Activated naive CD4-positive, alpha-beta T cell treated with anti-CD3 and anti-CD28 coated beads, Interleukin-2, amount 10 ng/mL, durations not matched to agents 7 days and 5 days (primary cell): ENCODE results near the gene ITPK1.

Experiments used
- CTCF ChIA-PET: fragments of 350-600 bp; sonication (Branson Sonifier 250); formaldehyde crosslinking; loops from one replicate; lab custom pipeline; 2021; ENCODE audit warnings: antibody characterized with exemption; lab: Charles Lee
- DNase-seq: peaks from one replicate; pipeline ENCODE4 v3.0.0-alpha.2; 2020
- H3K27ac Mint-ChIP-seq: one replicate; pipeline ENCODE4 v1.8.0; 2021; ENCODE audit warnings: mild to moderate bottlenecking, moderate library complexity, mixed read lengths
- H3K27me3 Mint-ChIP-seq: one replicate; pipeline ENCODE4 v1.8.0; 2021; ENCODE audit warnings: mild to moderate bottlenecking, mixed read lengths
- H3K36me3 Mint-ChIP-seq: one replicate; pipeline ENCODE4 v1.8.0; 2021; ENCODE audit warnings: mixed read lengths
- H3K4me1 Mint-ChIP-seq: one replicate; pipeline ENCODE4 v1.8.0; 2021; ENCODE audit warnings: mixed read lengths
- H3K4me3 Mint-ChIP-seq: one replicate; pipeline ENCODE4 v1.8.0; 2021; ENCODE audit warnings: mild to moderate bottlenecking, moderate library complexity, mixed read lengths
- H3K9me3 Mint-ChIP-seq: one replicate; pipeline ENCODE4 v1.8.0; 2021; ENCODE audit warnings: mixed read lengths

The ITPK1 gene

GRCh38 chr14:93039649-93040315 lies 75.9 kb downstream of the ITPK1 start:
- no peak for DNase-seq
- Mint-ChIP-seq H3K36me3 (peaks cover 3% of the 10 kb centered on the region), H3K9me3 (no peaks in the 10 kb centered on the region), H3K27me3 (no peaks in the 10 kb centered on the region), H3K4me1 (peaks cover 38% of the 10 kb centered on the region), H3K4me3 (no peak overlapping the region), H3K27ac (no peak overlapping the region)
- CTCF ChIA-PET: no interaction called here

- CTCF ChIA-PET: interaction anchor here (0.9 kb wide), 1 partner anchor 76 kb away, joined by 3 read pairs; no protein-coding TSS in a partner anchor
- Mint-ChIP-seq H3K27ac (no peak overlapping the region), H3K27me3 (no peaks in the 10 kb centered on the region), H3K4me1 (peaks cover 39% of the 10 kb centered on the region), H3K9me3 (no peaks in the 10 kb centered on the region), H3K36me3 (no peaks in the 10 kb centered on the region), H3K4me3 (no peak overlapping the region)
- no peak for DNase-seq
Measured at GRCh38 chr14:93037351-93037750, 78.4 kb downstream of the ITPK1 start.

GRCh38 chr14:93036652-93037345 lies 78.9 kb downstream of the ITPK1 start:
- CTCF ChIA-PET: no interaction called here
- no peak for DNase-seq
- no peak overlapping the region for H3K27ac Mint-ChIP-seq

GRCh38 chr14:93035917-93036651 lies 79.6 kb downstream of the ITPK1 start:
- Mint-ChIP-seq H3K4me1 (peaks cover 35% of the 10 kb centered on the region), H3K27me3 (no peaks in the 10 kb centered on the region), H3K4me3 (no peak overlapping the region), H3K9me3 (no peaks in the 10 kb centered on the region), H3K27ac (no peak overlapping the region), H3K36me3 (no peaks in the 10 kb centered on the region)
- CTCF ChIA-PET: no interaction called here
- no peak for DNase-seq

More at GRCh38 chr14:93036652-93037345, 78.9 kb downstream of the ITPK1 start:
- H3K4me1 Mint-ChIP-seq: peaks cover 37% of the 10 kb centered on the region
- no peaks in the 10 kb centered on the region for H3K27me3 Mint-ChIP-seq
- H3K9me3 Mint-ChIP-seq: no peaks in the 10 kb centered on the region
- no peaks in the 10 kb centered on the region for H3K36me3 Mint-ChIP-seq
- H3K4me3 Mint-ChIP-seq: no peak overlapping the region

GRCh38 chr14:93035585-93035916 lies 80.2 kb downstream of the ITPK1 start:
- no peaks in the 10 kb centered on the region for H3K36me3 Mint-ChIP-seq
- H3K4me3 Mint-ChIP-seq: no peak overlapping the region
- no peak for DNase-seq
- H3K9me3 Mint-ChIP-seq: no peaks in the 10 kb centered on the region
- H3K27me3 Mint-ChIP-seq: no peaks in the 10 kb centered on the region
- no peak overlapping the region for H3K27ac Mint-ChIP-seq
- peaks cover 32% of the 10 kb centered on the region for H3K4me1 Mint-ChIP-seq
- CTCF ChIA-PET: interaction anchor here (2.1 kb wide), 1 partner anchor 77 kb away, joined by 12 read pairs; no protein-coding TSS in a partner anchor

- no peak overlapping the region for H3K4me3 Mint-ChIP-seq
- no peaks in the 10 kb centered on the region for H3K27me3 Mint-ChIP-seq
- peak overlapping the region; percentile 86 for H3K27ac Mint-ChIP-seq
- H3K36me3 Mint-ChIP-seq: no peaks in the 10 kb centered on the region
- CTCF ChIA-PET: interaction anchor here (1.1 to 2.1 kb wide), 2 partner anchors 16 to 78 kb away, joined by 3 to 12 read pairs; no protein-coding TSS in a partner anchor
- H3K9me3 Mint-ChIP-seq: no peaks in the 10 kb centered on the region
- no peak for DNase-seq
- peaks cover 30% of the 10 kb centered on the region for H3K4me1 Mint-ChIP-seq
Measured at GRCh38 chr14:93034671-93034994, 81.1 kb downstream of the ITPK1 start.

GRCh38 chr14:93033983-93034670 lies 81.6 kb downstream of the ITPK1 start:
- peaks cover 29% of the 10 kb centered on the region for H3K4me1 Mint-ChIP-seq
- no peak overlapping the region for H3K4me3 Mint-ChIP-seq
- H3K27ac Mint-ChIP-seq: peak overlapping the region; percentile 86
- no peaks in the 10 kb centered on the region for H3K36me3 Mint-ChIP-seq
- H3K27me3 Mint-ChIP-seq: no peaks in the 10 kb centered on the region
- DNase-seq: peak; percentile 71
- H3K9me3 Mint-ChIP-seq: no peaks in the 10 kb centered on the region
- CTCF ChIA-PET: interaction anchor here (1.1 to 2.1 kb wide), 2 partner anchors 16 to 79 kb away, joined by 3 to 12 read pairs; no protein-coding TSS in a partner anchor

GRCh38 chr14:93033084-93033982 lies 82.4 kb downstream of the ITPK1 start:
- CTCF ChIA-PET: interaction anchor here (1.5 to 2.1 kb wide), 2 partner anchors 80 kb away, joined by 4 to 12 read pairs; no protein-coding TSS in a partner anchor

GRCh38 chr14:93032421-93032936 lies 83.2 kb downstream of the ITPK1 start:
- Mint-ChIP-seq H3K9me3 (no peaks in the 10 kb centered on the region), H3K36me3 (no peaks in the 10 kb centered on the region), H3K27me3 (no peaks in the 10 kb centered on the region), H3K27ac (no peak overlapping the region), H3K4me3 (no peak overlapping the region), H3K4me1 (peaks cover 27% of the 10 kb centered on the region)
- CTCF ChIA-PET: interaction anchor here (1.5 kb wide), 1 partner anchor 81 kb away, joined by 4 read pairs; no protein-coding TSS in a partner anchor
- DNase-seq: no peak

More at GRCh38 chr14:93033084-93033982, 82.4 kb downstream of the ITPK1 start:
- Mint-ChIP-seq H3K27me3 (no peaks in the 10 kb centered on the region), H3K36me3 (no peaks in the 10 kb centered on the region), H3K9me3 (no peaks in the 10 kb centered on the region), H3K4me1 (peaks cover 27% of the 10 kb centered on the region), H3K4me3 (no peak overlapping the region), H3K27ac (peak overlapping the region; percentile 86)
- DNase-seq: no peak

GRCh38 chr14:93031505-93032315 lies 84.0 kb downstream of the ITPK1 start:
- no peaks in the 10 kb centered on the region for H3K27me3 Mint-ChIP-seq
- CTCF ChIA-PET: interaction anchor here (1.5 kb wide), 1 partner anchor 82 kb away, joined by 4 read pairs; no protein-coding TSS in a partner anchor
- DNase-seq: no peak
- no peak overlapping the region for H3K27ac Mint-ChIP-seq
- H3K4me1 Mint-ChIP-seq: peaks cover 27% of the 10 kb centered on the region
- no peaks in the 10 kb centered on the region for H3K9me3 Mint-ChIP-seq
- no peak overlapping the region for H3K4me3 Mint-ChIP-seq
- H3K36me3 Mint-ChIP-seq: no peaks in the 10 kb centered on the region

GRCh38 chr14:93030761-93031160 lies 85.0 kb downstream of the ITPK1 start:
- DNase-seq: no peak
- Mint-ChIP-seq H3K4me3 (no peak overlapping the region), H3K27ac (peak overlapping the region; percentile 69), H3K27me3 (no peaks in the 10 kb centered on the region), H3K9me3 (no peaks in the 10 kb centered on the region), H3K36me3 (no peaks in the 10 kb centered on the region), H3K4me1 (peaks cover 27% of the 10 kb centered on the region)
- CTCF ChIA-PET: no interaction called here

- Mint-ChIP-seq H3K27me3 (no peaks in the 10 kb centered on the region), H3K4me3 (no peak overlapping the region), H3K4me1 (peaks cover 28% of the 10 kb centered on the region), H3K36me3 (no peaks in the 10 kb centered on the region), H3K9me3 (no peaks in the 10 kb centered on the region), H3K27ac (no peak overlapping the region)
- CTCF ChIA-PET: no interaction called here
- no peak for DNase-seq
Measured at GRCh38 chr14:93029911-93030508, 85.7 kb downstream of the ITPK1 start.
